HG02973 (cell line): ENCODE data around the gene PRXL2C.

ENCODE experiments used
- ATAC-seq: cut with Tn5 transposase; IDR thresholded peaks from one replicate; pipeline ENCODE4 v1.9.1; 2021; ENCODE audit warnings: moderate library complexity; ENCODE audit not compliant: unreplicated experiment

Gene PRXL2C

DNA sequence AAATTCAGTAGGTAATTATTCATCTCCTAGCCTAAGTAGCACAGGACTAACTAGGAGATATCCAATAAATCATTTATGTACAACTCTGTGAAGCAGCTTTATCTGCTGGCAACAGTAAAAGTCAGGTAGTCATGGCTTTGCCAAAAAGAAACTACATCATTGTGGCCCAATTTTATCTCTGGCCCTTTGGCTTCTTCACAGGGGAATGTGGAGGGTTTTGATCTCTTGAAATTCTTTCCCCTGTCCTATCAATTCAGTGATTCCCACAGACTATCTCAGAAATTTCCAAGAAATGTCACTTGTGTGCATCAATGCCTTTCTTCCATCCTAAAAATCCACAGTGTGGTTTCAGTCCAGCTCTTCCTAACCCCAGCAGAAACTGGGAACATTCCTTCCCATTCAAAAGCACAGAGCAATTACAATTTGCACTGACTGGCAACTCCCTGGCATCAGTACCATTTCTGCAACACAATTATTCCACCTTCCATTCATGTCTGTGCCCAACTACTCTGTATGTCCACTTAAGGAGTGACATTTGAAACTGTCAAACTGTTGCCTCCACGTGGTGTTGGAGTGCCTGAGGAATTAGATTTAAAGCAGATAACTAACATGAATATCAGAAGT lies 42.0 kb downstream of the PRXL2C start:
- no peak for ATAC-seq

GRCh38 chr9:96612105-96612965 lies 42.8 kb downstream of the PRXL2C start:
- ATAC-seq = no peak

GRCh38 chr9:96611302-96611701 lies 43.8 kb downstream of the PRXL2C start:
- no peak for ATAC-seq

DNA sequence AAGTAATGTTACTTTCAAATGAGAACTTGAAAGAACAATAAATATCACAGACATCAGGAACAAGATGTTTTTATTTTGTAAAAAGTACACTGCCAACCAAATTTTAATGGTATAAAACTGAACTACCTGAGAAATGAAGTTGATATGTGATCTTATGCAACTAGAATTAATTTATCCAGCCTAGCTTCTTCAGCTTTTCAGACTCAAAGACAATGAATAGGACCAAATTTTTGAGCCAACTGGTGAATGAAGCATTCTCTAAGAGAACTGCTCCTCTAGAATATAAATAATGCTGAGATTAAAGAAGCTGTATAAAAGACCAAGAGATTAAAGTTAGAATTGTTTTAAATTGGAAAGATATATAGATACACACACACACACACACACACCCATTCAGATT lies 45.4 kb downstream of the PRXL2C start:
- no peak for ATAC-seq

GRCh38 chr9:96607971-96608370 lies 47.1 kb downstream of the PRXL2C start:
- no peak for ATAC-seq

GRCh38 chr9:96605328-96605727 lies 49.8 kb downstream of the PRXL2C start:
- no peak for ATAC-seq

DNA sequence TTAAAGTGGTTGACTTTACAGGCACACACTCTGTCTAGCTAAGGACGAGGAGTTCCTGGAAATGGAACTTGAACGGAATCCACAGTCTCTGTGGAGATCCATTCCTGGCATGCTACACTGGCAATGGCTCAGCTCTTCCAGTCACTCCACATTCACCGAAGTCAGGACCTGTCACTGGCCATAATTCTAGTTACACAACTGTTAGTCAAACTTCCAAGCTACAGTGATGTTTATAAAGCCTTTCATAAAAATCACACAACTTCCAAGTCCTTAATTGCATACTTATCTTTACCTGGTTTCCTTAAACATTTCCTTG lies 51.2 kb downstream of the PRXL2C start:
- ATAC-seq = no peak

- ATAC-seq = no peak
Observed at GRCh38 chr9:96603305-96604003, 51.7 kb downstream of the PRXL2C start.

DNA sequence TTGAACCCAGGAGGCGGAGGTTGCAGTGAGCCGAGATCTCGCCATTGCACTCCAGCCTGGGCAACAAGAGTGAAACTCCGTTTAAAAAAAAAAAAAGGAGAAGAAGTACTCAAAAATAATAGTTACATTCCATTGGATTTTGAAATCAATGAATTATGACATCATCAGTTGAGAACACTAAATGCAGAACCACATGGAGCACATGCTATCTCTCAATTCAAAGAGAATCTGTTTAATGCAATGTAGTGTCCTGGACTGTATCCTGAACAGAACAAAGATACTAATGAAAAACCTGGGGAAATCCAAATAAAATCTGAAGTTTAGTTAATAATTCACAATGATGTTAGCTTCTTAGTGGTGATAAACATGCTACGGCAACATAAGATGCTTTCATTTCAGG lies 55.8 kb downstream of the PRXL2C start:
- no peak for ATAC-seq

DNA sequence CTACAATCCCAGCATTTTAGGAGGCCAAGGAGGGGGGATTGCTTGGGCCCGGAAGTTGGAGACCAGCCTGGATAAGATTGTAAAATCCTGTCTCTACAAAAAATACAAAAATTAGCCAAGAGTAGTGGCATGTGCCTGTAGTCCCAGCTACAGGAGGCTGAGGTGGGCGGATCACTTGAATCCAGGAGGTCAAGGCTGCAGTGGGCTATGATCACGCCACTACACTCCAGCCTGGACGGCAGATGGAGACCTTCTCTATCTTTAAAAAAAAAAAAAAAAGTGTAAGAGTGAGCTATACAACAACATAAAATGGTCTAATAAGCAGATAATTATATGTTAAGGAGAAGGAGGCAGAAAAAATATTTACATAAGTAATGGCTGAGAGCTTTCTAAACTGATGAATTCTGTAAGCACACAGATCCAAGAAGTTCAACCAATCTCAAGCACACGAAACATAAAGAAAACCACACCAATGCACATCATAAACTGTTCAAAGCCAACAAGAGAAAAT lies 58.5 kb downstream of the PRXL2C start:
- no peak for ATAC-seq
